ENCODE data around the gene EYA2. TPM values are rescaled to one million over a fixed set of nuclear protein-coding genes. Genes with fewer than 3 reads are reported as not detected.
"Not testable (repeated sequence)": the region's sequence is repeated elsewhere in the genome, so short reads cannot be mapped to it uniquely, and the experiment has no call there.

The EYA2 gene
- total RNA-seq, 2 donors from 2014 or later = 0.22 TPM; not detected in 1

DNA sequence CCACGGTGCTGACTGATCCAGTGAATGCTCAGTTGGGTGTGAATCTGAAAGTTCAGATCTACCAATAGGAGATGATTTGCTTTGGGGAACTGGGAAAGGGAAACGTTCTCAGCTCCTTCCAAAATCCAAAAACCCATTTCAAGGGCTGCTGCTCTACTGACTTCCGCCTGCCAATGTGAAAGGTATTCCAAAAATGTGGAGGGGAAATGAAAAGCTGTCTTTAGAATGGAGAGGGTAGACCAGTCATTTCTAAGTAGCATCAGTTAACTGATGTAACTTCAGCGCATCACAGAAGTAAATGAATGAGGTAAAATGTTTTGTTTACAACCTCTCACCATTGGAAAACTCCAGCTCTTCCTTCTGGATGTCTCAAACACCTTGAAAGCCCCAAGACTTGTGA lies 19.6 kb upstream of the EYA2 start:
- DNase-seq (no peak), ATAC-seq (no peak)
- no peaks in the 10 kb centered on the region for H3K36me3 Mint-ChIP-seq (ENCODE audit: low read depth)
- H3K9me3 ChIP-seq (ENCODE audit: control insufficient read depth, low read length, poor library complexity, severe bottlenecking) = no peaks in the 10 kb centered on the region
- H3K4me3 Mint-ChIP-seq = no peak overlapping the region
- no peaks in the 10 kb centered on the region for H3K4me1 Mint-ChIP-seq
- H3K27ac Mint-ChIP-seq = no peak overlapping the region
- peaks cover 24% of the 10 kb centered on the region for H3K27me3 Mint-ChIP-seq

DNA sequence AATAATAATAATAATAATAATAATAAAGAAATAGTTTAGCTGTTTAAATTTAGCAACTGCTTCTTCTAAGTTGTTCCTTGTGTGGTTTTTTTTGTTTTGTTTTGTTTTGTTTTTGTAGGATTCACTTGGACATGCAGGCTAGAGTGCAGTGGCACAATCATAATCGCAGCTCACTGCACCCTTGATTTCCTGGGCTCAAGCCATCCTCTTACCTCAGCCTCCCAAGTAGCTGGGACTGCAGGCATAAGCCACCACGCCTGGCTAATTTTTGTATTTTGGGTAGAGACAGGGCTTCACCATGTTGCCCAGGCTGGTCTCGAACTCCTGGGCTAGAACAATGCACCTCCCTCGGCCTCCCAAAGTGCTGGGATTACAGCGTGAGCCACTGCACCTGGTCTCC lies 15.3 kb upstream of the EYA2 start:
- no peak for DNase-seq
- H3K4me3 Mint-ChIP-seq = no peak overlapping the region
- H3K27me3 Mint-ChIP-seq = peaks cover 39% of the 10 kb centered on the region
- H3K4me1 Mint-ChIP-seq = no peaks in the 10 kb centered on the region
- ATAC-seq = no peak
- H3K36me3 Mint-ChIP-seq (ENCODE audit: low read depth) = peaks cover 2% of the 10 kb centered on the region
- H3K9me3 ChIP-seq (ENCODE audit: control insufficient read depth, low read length, poor library complexity, severe bottlenecking) = no peaks in the 10 kb centered on the region
- H3K27ac Mint-ChIP-seq = no peak overlapping the region

DNA sequence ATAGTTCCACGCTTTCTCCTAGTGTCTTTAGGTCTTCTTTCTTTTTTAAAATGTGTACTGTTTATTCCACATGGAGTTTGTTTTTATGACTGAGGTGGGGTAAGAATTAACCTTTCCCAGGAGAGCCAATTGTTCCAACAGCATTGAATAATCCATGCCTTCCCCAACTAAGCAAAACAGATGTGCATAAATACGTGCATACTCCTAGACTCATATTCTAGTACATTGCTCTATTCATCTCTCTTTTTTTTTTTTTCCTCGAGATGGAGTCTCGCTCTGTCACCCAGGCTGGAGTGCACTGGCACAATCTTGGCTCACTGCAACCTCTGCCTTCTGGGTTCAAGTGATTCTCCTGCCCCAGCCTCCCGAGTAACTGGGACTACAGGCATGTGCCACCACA lies 14.7 kb upstream of the EYA2 start:
- H3K36me3 Mint-ChIP-seq (ENCODE audit: low read depth); ATAC-seq; H3K9me3 ChIP-seq (ENCODE audit: control insufficient read depth, low read length, poor library complexity, severe bottlenecking); H3K27ac Mint-ChIP-seq; H3K4me1 Mint-ChIP-seq; H3K4me3 Mint-ChIP-seq; DNase-seq: not testable (repeated sequence)
- peaks cover 39% of the 10 kb centered on the region for H3K27me3 Mint-ChIP-seq

DNA sequence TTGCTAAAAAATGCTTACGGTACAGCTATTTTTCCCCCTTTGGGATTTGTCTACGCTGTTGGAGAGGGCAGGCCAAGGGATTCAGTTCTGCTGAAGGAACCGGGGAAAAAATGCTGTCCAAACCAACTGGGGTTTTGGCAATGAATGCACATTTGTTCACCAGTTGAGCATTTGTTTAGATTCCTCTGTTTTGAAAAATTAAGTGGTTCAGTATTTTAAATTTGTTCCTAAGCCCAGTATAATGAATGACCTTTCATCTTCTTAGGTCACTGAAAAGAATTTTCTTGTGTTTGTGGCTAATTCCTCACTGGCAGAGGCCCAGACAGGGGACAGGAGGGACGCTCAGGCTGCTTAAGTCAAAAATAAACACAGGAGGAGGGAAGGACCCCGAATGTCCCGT lies 10.8 kb upstream of the EYA2 start:
- H3K36me3 Mint-ChIP-seq (ENCODE audit: low read depth) = peaks cover 2% of the 10 kb centered on the region
- H3K27ac Mint-ChIP-seq = no peak overlapping the region
- DNase-seq (no peak), ATAC-seq (no peak)
- no peak overlapping the region for H3K4me3 Mint-ChIP-seq
- H3K4me1 Mint-ChIP-seq = no peaks in the 10 kb centered on the region
- H3K27me3 Mint-ChIP-seq = peaks cover 50% of the 10 kb centered on the region
- H3K9me3 ChIP-seq (ENCODE audit: control insufficient read depth, low read length, poor library complexity, severe bottlenecking) = no peaks in the 10 kb centered on the region

DNA sequence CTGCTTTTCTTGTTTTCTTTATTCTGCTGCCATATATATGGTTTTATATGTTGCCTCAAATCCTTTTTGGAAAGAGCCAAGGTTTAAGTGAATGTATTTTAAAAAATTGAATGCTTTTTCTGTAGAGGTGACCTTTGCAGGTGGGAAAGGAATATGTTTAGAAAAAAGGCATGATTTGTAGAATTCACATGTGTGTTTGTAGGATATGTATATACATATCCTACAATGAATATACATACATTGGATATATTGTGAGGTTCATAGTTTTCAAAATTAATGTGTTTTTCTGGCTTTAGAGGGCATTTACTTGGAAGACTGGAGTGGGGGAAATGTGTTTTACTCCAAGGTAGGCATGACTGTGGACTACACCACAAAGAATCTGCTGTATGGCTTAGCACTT lies 4.0 kb upstream of the EYA2 start:
- Mint-ChIP-seq H3K4me1 (peaks cover 2% of the 10 kb centered on the region), H3K4me3 (no peak overlapping the region), H3K27ac (no peak overlapping the region), H3K36me3 (ENCODE audit: low read depth) (peaks cover 2% of the 10 kb centered on the region), H3K27me3 (peaks cover 62% of the 10 kb centered on the region)
- no peak for ATAC-seq
- H3K9me3 ChIP-seq (ENCODE audit: control insufficient read depth, low read length, poor library complexity, severe bottlenecking) = no peaks in the 10 kb centered on the region
- DNase-seq = no peak

DNA sequence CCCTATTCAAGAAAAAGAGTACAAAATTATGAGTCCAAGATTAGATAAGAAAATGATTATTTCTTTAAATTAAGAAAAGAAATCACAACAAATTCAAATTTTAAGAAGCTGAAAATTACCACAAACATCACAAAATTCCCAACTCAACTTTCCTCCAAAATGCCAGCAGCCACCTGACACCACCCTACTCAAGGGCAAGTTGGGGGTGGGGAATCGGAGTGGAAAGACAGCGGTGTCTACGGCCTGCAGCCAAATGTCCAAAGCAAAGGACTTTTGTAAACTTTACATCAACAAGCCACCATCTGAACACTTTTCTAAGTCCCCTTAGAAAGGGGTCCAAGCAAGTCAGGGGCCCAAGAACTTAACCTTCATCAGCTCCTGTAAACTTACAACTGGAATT lies 1.6 kb upstream of the EYA2 start:
- no peaks in the 10 kb centered on the region for H3K9me3 ChIP-seq (ENCODE audit: control insufficient read depth, low read length, poor library complexity, severe bottlenecking)
- no peak overlapping the region for H3K4me3 Mint-ChIP-seq
- H3K27me3 Mint-ChIP-seq = peaks cover 75% of the 10 kb centered on the region
- H3K27ac Mint-ChIP-seq = no peak overlapping the region
- no peak for DNase-seq
- H3K4me1 Mint-ChIP-seq = peaks cover 2% of the 10 kb centered on the region
- peaks cover 6% of the 10 kb centered on the region for H3K36me3 Mint-ChIP-seq (ENCODE audit: low read depth)
- ATAC-seq = no peak

DNA sequence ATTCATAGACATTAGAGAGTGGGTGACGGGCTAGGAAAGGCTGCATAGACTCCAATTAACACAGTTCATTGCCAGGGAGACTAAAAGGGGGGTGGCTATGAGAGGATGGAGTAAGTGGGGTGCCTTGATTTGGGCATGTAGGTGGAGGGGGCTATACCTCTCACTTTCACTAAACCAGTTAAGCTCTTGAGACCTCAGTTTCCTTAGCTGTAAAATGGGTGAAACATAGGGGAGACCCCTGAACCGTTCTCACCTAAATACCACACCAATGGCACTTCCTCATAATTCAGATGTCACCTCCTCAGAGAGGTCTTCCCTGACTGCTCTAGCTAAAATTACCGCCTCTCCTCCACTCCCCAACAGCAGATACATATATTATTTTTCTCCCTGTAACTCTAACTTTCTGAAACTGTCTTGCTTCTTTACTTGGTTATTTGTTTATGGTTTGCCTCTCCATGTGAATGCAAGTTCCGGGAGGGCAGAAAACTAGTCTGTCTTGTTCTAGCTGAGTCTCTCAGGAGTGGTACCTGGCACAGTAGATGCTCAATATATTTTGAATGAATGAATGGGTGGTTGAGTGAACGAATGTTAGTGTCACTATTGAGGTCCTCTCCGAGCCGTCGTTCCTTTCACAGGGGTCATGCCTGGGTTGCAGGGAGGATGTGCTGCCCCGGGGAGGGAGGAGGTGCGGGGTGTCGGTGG lies 615 bp upstream of the EYA2 start:
- Mint-ChIP-seq H3K27me3 (peaks cover 79% of the 10 kb centered on the region), H3K27ac (no peak overlapping the region), H3K4me1 (peaks cover 2% of the 10 kb centered on the region), H3K36me3 (ENCODE audit: low read depth) (peaks cover 6% of the 10 kb centered on the region), H3K4me3 (no peak overlapping the region)
- no peaks in the 10 kb centered on the region for H3K9me3 ChIP-seq (ENCODE audit: control insufficient read depth, low read length, poor library complexity, severe bottlenecking)
- DNase-seq = no peak
- ATAC-seq = no peak

DNA sequence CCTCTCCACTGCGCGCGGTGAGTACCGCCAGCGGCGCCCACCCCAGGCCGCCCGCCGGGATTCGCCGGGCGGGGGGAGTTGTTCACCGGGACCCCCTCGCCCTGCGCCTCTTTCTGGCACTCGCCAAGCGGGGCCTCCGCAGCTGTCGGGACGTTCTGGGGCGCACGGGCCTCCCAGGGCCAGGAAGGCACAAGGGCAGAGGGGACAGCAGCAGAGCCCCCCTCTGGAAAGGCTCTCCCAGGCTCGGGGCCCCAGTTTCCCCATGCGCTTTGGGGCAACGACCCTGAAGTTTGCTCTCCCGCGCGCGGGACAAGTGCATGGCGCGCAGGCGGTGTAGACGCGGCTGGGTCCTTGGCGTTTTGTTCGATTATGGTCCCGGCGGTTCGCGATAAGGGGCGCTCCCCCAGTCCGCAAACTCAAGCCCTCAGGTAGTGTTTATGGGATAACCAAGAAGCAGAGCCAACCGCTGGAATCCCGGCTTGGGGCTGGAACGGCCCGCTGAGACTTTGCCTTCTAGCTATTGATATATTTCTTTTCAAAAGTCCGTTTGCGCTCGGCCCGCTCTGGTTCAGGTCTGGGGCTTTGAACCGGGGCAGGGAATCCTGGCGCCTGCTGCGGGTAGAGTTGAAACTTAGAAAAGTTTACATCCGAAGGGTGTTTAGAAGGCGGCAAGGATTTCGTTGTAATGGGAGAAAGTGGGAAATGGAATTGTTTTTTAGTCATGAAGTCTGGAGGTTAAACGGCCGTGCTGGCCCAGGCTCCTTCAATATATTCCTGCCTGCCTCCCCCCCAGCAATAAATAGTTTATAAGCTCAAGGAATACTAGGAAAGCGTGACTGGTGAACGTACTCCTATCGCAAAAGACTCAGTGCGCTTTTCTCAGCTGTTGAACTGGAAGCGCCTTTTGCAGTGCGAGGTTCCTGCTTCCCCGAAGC lies 595 bp downstream of the EYA2 start:
- no peak overlapping the region for H3K27ac Mint-ChIP-seq
- ATAC-seq = no peak
- no peak for DNase-seq
- H3K9me3 ChIP-seq (ENCODE audit: control insufficient read depth, low read length, poor library complexity, severe bottlenecking) = no peaks in the 10 kb centered on the region
- H3K36me3 Mint-ChIP-seq (ENCODE audit: low read depth) = peaks cover 6% of the 10 kb centered on the region
- peaks cover 2% of the 10 kb centered on the region for H3K4me1 Mint-ChIP-seq
- H3K4me3 Mint-ChIP-seq = no peak overlapping the region
- H3K27me3 Mint-ChIP-seq = peaks cover 80% of the 10 kb centered on the region

DNA sequence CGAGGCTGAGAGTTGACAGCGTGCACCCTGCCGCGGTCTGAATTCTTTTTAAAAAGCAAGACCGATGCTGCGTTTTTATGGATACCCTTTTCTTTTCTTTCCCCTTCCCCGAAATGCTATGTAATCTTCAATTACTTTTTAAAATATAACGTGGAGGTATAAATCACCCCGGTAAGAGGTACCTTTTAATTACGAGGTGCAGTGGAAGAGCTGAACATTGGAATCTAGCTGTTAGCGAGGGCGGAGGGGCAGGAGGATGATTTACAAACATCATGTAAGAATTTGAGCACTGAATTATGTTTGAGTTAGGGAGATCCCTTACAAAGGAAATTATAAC lies 1.2 kb downstream of the EYA2 start:
- no peak overlapping the region for H3K27ac Mint-ChIP-seq

DNA sequence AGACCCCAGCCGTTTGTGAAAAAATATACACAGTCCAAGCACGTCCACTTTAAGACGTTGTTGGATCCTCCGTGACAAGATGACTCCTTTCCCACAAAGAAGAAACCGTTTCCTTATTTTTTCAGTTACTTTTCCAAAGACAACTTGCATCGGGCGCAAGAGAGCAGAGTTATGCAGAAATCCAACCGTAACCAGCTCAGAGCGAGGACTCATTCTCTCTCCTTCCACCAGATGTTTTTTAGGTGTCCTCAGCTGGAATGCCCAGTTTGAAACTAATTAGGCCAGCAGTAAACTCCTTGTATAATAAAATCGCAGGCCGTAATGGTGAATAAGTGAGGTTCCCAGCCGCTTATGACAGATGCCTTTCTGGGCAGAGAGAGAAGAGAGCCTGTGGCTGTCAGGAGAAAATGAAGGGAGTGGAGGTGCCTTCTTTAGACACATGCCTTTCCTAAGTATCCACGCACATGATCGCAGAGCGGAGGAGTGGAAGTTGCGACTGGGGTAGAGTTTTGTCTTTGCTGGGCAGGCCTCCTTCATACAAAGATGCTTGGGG lies 2.8 kb downstream of the EYA2 start:
- Mint-ChIP-seq H3K4me1 (peaks cover 2% of the 10 kb centered on the region), H3K27ac (no peak overlapping the region), H3K4me3 (no peak overlapping the region), H3K36me3 (ENCODE audit: low read depth) (peaks cover 6% of the 10 kb centered on the region), H3K27me3 (peaks cover 87% of the 10 kb centered on the region)
- no peak for ATAC-seq
- no peak for DNase-seq
- no peaks in the 10 kb centered on the region for H3K9me3 ChIP-seq (ENCODE audit: control insufficient read depth, low read length, poor library complexity, severe bottlenecking)

More for the DNA sequence above, 1.2 kb downstream of the EYA2 start:
- DNase-seq (no peak), ATAC-seq (no peak)
- Mint-ChIP-seq H3K4me3 (no peak overlapping the region), H3K36me3 (ENCODE audit: low read depth) (peaks cover 6% of the 10 kb centered on the region), H3K27me3 (peaks cover 82% of the 10 kb centered on the region), H3K4me1 (peaks cover 2% of the 10 kb centered on the region)
- no peaks in the 10 kb centered on the region for H3K9me3 ChIP-seq (ENCODE audit: control insufficient read depth, low read length, poor library complexity, severe bottlenecking)

DNA sequence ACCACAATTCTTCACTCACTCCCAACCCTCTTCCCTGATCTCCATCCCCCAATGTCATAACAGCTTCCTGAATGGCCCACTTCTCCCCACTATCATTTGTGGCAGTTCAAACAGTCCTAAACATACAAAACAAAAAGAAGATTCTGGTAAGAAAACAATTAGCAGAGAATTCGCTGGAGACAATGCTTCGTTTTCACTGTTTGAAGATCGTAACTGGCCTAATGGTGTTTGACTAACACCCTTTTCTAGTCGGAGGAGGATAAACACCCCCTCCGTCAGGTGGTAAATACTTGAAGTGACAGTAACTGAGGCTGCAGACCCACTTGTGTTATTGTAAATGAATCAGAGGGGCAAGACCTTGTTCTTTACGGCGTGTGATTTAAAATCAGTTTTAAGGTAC lies 3.8 kb downstream of the EYA2 start:
- H3K9me3 ChIP-seq (ENCODE audit: control insufficient read depth, low read length, poor library complexity, severe bottlenecking) = no peaks in the 10 kb centered on the region
- DNase-seq (no peak), ATAC-seq (no peak)
- H3K27ac Mint-ChIP-seq = no peak overlapping the region
- peaks cover 2% of the 10 kb centered on the region for H3K4me1 Mint-ChIP-seq
- peaks cover 6% of the 10 kb centered on the region for H3K36me3 Mint-ChIP-seq (ENCODE audit: low read depth)
- peaks cover 78% of the 10 kb centered on the region for H3K27me3 Mint-ChIP-seq
- H3K4me3 Mint-ChIP-seq = no peak overlapping the region

DNA sequence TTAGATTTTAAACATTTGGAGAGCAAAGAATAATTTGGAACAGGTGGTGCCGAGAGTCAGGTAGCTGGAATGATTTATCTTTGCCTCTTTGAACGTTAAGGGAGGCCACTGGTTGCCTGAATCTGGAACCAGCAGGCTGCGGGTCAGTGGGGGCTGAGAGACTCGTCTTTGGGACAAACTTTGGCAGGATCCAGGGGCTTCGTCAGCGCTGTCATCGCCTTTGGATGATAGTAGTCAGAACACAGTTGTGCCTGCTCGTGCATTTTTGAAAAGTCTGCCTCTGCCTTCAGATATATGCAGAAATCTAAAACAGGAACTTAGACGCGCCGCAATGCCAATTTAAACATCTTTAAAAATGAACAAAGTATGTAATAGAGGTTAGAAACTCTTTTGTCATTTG lies 5.0 kb downstream of the EYA2 start:
- H3K4me1 Mint-ChIP-seq = no peaks in the 10 kb centered on the region
- H3K27me3 Mint-ChIP-seq = peaks cover 68% of the 10 kb centered on the region
- H3K27ac Mint-ChIP-seq = no peak overlapping the region
- H3K4me3 Mint-ChIP-seq = no peak overlapping the region
- no peak for ATAC-seq
- H3K9me3 ChIP-seq (ENCODE audit: control insufficient read depth, low read length, poor library complexity, severe bottlenecking) = no peaks in the 10 kb centered on the region
- H3K36me3 Mint-ChIP-seq (ENCODE audit: low read depth) = peaks cover 4% of the 10 kb centered on the region
- DNase-seq = no peak

DNA sequence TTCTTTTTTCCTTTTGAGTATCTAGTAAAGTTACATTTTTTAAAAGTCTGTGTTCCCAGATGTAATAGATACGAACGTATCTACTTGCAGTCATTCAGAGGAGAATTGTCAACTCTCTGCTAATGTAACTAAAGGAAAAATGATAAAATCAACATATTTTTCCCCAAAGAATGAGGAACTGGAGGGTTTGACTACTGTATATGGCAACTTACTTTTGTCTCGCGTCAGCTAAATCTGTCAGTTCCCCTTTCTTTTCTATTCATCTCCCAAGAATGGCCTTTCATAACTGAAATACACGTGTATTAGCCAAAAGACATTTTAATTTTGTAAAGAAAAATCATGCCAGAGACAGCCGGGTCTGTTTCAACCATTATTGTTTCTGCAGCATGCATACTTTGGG lies 5.4 kb downstream of the EYA2 start:
- H3K9me3 ChIP-seq (ENCODE audit: control insufficient read depth, low read length, poor library complexity, severe bottlenecking) = no peaks in the 10 kb centered on the region
- Mint-ChIP-seq H3K4me1 (no peaks in the 10 kb centered on the region), H3K27ac (no peak overlapping the region), H3K27me3 (peaks cover 68% of the 10 kb centered on the region), H3K4me3 (no peak overlapping the region), H3K36me3 (ENCODE audit: low read depth) (peaks cover 4% of the 10 kb centered on the region)
- DNase-seq (no peak), ATAC-seq (no peak)

Measured in T-helper 17 cell (primary cell).